SU-DHL-6 (cell line): ENCODE measurements around the gene AGXT2.

Experiments
- H2AFZ ChIP-seq: fragments of 200-600 bp; sonication (generic); 2 replicates; pipeline ENCODE4 v1.6.1; 2014; ENCODE audit warnings: low read depth, mild to moderate bottlenecking, moderate library complexity, mixed read lengths, antibody characterized with exemption, low read length; ENCODE audit not compliant: severe bottlenecking
- H3F3A ChIP-seq: fragments of 200-600 bp; shearing (Covaris generic); 2 replicates; pipeline ENCODE4 v1.6.0; 2016; ENCODE audit warnings: antibody characterized with exemption, mild to moderate bottlenecking; ENCODE audit not compliant: insufficient read depth
- H3K27ac ChIP-seq: fragments of 200-600 bp; sonication (generic); 2 replicates; pipeline ENCODE4 v1.5.1; 2016; ENCODE audit warnings: low read depth, mild to moderate bottlenecking, low read length, moderate library complexity, mixed read lengths
- H3K27me3 ChIP-seq: fragments of 200-600 bp; sonication (generic), shearing (Covaris generic); 2 replicates; pipeline ENCODE4 v1.6.0; 2014; ENCODE audit warnings: mild to moderate bottlenecking, low read length
- H3K36me3 ChIP-seq: fragments of 200-600 bp; sonication (generic); 2 replicates; pipeline ENCODE4 v1.6.1; 2014; ENCODE audit warnings: mild to moderate bottlenecking, low read length, mixed read lengths
- H3K4me2 ChIP-seq: fragments of 300-600, 200-600 bp; shearing (Covaris generic), sonication (generic); 2 replicates; pipeline ENCODE4 v1.6.0; 2014; ENCODE audit warnings: low read length, low read depth, mild to moderate bottlenecking; ENCODE audit not compliant: poor library complexity, severe bottlenecking
- H3K4me3 ChIP-seq: fragments of 200-600 bp; sonication (generic); 2 replicates; pipeline ENCODE4 v1.5.1; 2014; ENCODE audit warnings: antibody characterized with exemption, low read length, mild to moderate bottlenecking, mixed read lengths; ENCODE audit not compliant: insufficient read depth, poor library complexity, severe bottlenecking
- H3K79me2 ChIP-seq: fragments of 200-600 bp; sonication (generic); 2 replicates; pipeline ENCODE4 v1.6.1; 2014; ENCODE audit warnings: mild to moderate bottlenecking, low read length, moderate library complexity; ENCODE audit not compliant: insufficient read depth
- H3K9ac ChIP-seq: fragments of 200-600 bp; sonication (generic); 2 replicates; pipeline ENCODE4 v1.7.0; 2014; ENCODE audit warnings: mild to moderate bottlenecking, low read length
- H3K9me2 ChIP-seq: fragments of 200-600 bp; sonication (generic); replicated peaks from 2 replicates; pipeline ENCODE4 v1.6.1; 2014; ENCODE audit warnings: low read length; ENCODE audit not compliant: insufficient read depth
- H3K9me3 ChIP-seq: fragments of 200-600 bp; sonication (generic); 2 replicates; pipeline ENCODE4 v1.6.1; 2014; ENCODE audit warnings: low read length, mixed read lengths; ENCODE audit not compliant: insufficient read depth
- H4K20me1 ChIP-seq: fragments of 200-600 bp; sonication (generic); 2 replicates; pipeline ENCODE4 v1.6.1; 2014; ENCODE audit warnings: low read depth, mild to moderate bottlenecking, antibody characterized with exemption, low read length, moderate library complexity, mixed read lengths
- CTCF ChIP-seq: fragments of 200-600 bp; sonication (generic); IDR thresholded peaks from one replicate; pipeline ENCODE4 v1.5.1; 2017; ENCODE audit warnings: antibody characterized with exemption, mild to moderate bottlenecking, low read length, moderate library complexity; ENCODE audit not compliant: insufficient read depth, poor library complexity, severe bottlenecking
- EZH2phosphoT487 ChIP-seq: fragments of 200-600 bp; sonication (generic), shearing (Covaris generic); conservative IDR thresholded peaks from 2 replicates; pipeline ENCODE4 v1.6.1; 2018; ENCODE audit warnings: mild to moderate bottlenecking, antibody characterized with exemption, low read length, moderate library complexity, mixed read lengths

AGXT2 gene

GRCh38 chr5:34968258-34968657 lies 79.5 kb downstream of the AGXT2 start:
- no peak overlapping the region for H3K4me3 ChIP-seq
- H3K9me2 ChIP-seq = no peaks in the 10 kb centered on the region
- no peaks in the 10 kb centered on the region for H3K27me3 ChIP-seq
- no peak overlapping the region for H2AFZ ChIP-seq
- no peak overlapping the region for H3K4me2 ChIP-seq
- H3K9me3 ChIP-seq = no peaks in the 10 kb centered on the region; the same call in 1 of the 2 replicates
- no peak overlapping the region for H3K27ac ChIP-seq
- no peak for TF ChIP-seq CTCF
- no peak for TF ChIP-seq EZH2phosphoT487
- no peaks in the 10 kb centered on the region for H3K79me2 ChIP-seq
- no peaks in the 10 kb centered on the region for H3F3A ChIP-seq
- no peaks in the 10 kb centered on the region for H4K20me1 ChIP-seq
- no peak overlapping the region for H3K9ac ChIP-seq
- H3K36me3 ChIP-seq = 0 out of 2 replicates have a peak, but pooled peaks cover 3% of the 10 kb centered on the region

- Histone ChIP-seq H4K20me1 (no peaks in the 10 kb centered on the region), H3F3A (no peaks in the 10 kb centered on the region), H3K9ac (no peak overlapping the region), H3K79me2 (no peaks in the 10 kb centered on the region), H3K27ac (no peak overlapping the region), H3K27me3 (no peaks in the 10 kb centered on the region), H2AFZ (no peak overlapping the region), H3K36me3 (0 out of 2 replicates have a peak, but pooled peaks cover 3% of the 10 kb centered on the region), H3K9me2 (no peaks in the 10 kb centered on the region), H3K4me2 (no peak overlapping the region), H3K4me3 (no peak overlapping the region), H3K9me3 (no peaks in the 10 kb centered on the region; the same call in 1 of the 2 replicates)
- TF ChIP-seq CTCF (no peak), EZH2phosphoT487 (no peak)
These were observed 80.2 kb downstream of the AGXT2 start for GRCh38 chr5:34967540-34967939.

GRCh38 chr5:34959323-34959722 lies 88.4 kb downstream of the AGXT2 start:
- no peak overlapping the region for H3K27ac ChIP-seq
- no peaks in the 10 kb centered on the region for H4K20me1 ChIP-seq
- H3K36me3 ChIP-seq = peaks cover 12% of the 10 kb centered on the region; the same call in 1 of the 2 replicates
- 0 out of 2 replicates have a peak, but pooled peaks cover 4% of the 10 kb centered on the region for H3F3A ChIP-seq
- H3K27me3 ChIP-seq = no peaks in the 10 kb centered on the region
- no peak overlapping the region for H3K4me3 ChIP-seq
- H3K9me2 ChIP-seq = no peaks in the 10 kb centered on the region
- H3K9ac ChIP-seq = no peak overlapping the region
- no peak for TF ChIP-seq EZH2phosphoT487
- TF ChIP-seq CTCF = no peak
- H2AFZ ChIP-seq = no peak overlapping the region
- no peaks in the 10 kb centered on the region for H3K9me3 ChIP-seq
- no peaks in the 10 kb centered on the region for H3K79me2 ChIP-seq
- H3K4me2 ChIP-seq = no peak overlapping the region
